Hepatocyte (in vitro differentiated cells): ENCODE data around the gene KCNK6. TPM values are rescaled to one million over a fixed set of nuclear protein-coding genes. Genes with fewer than 3 reads are reported as not detected.

Experiments
- DNase-seq: peaks from one replicate; pipeline ENCODE4 v3.0.0-alpha.2; 2016; ENCODE audit warnings: low spot score
- H2AFZ ChIP-seq: fragments of 200-600 bp; sonication (generic); 2 replicates; pipeline ENCODE4 v1.6.0; 2016; ENCODE audit warnings: antibody characterized with exemption, mild to moderate bottlenecking
- H3K27ac ChIP-seq: fragments of 200-600 bp; sonication (generic); 2 replicates; pipeline ENCODE4 v1.5.1; 2016; ENCODE audit warnings: mild to moderate bottlenecking
- H3K27me3 ChIP-seq: fragments of 200-600 bp; sonication (generic); 2 replicates; pipeline ENCODE4 v1.6.1; 2016
- H3K36me3 ChIP-seq: fragments of 200-600 bp; sonication (generic); replicated peaks from 2 replicates; pipeline ENCODE4 v1.5.1; 2016; ENCODE audit warnings: low read depth; ENCODE audit not compliant: insufficient read depth
- H3K4me1 ChIP-seq: fragments of 200-600 bp; sonication (generic); 2 replicates; pipeline ENCODE4 v1.5.1; 2016; ENCODE audit warnings: mild to moderate bottlenecking, moderate library complexity; ENCODE audit not compliant: insufficient read depth
- H3K4me2 ChIP-seq: fragments of 200-600 bp; sonication (generic); 2 replicates; pipeline ENCODE4 v1.6.0; 2016
- H3K4me3 ChIP-seq: fragments of 200-600 bp; sonication (generic); 2 replicates; pipeline ENCODE4 v1.5.1; 2016; ENCODE audit warnings: mild to moderate bottlenecking
- H3K79me2 ChIP-seq: fragments of 200-600 bp; sonication (generic); 2 replicates; pipeline ENCODE4 v1.6.0; 2017; ENCODE audit warnings: mild to moderate bottlenecking
- H3K9me2 ChIP-seq: fragments of 200-600 bp; sonication (generic); replicated peaks from 2 replicates; pipeline ENCODE4 v1.6.0; 2017; ENCODE audit warnings: mild to moderate bottlenecking; ENCODE audit not compliant: insufficient read depth
- H3K9me3 ChIP-seq: fragments of 200-600 bp; sonication (generic); 2 replicates; pipeline ENCODE4 v1.5.1; 2016; ENCODE audit warnings: low read depth, mild to moderate bottlenecking
- H4K20me1 ChIP-seq: fragments of 200-600 bp; sonication (generic); 2 replicates; pipeline ENCODE4 v1.6.0; 2016; ENCODE audit warnings: mild to moderate bottlenecking; ENCODE audit not compliant: insufficient read depth, poor library complexity, severe bottlenecking
- CTCF ChIP-seq: fragments of 200-600 bp; sonication (generic); IDR thresholded peaks from 2 replicates; pipeline ENCODE4 v1.5.1; 2016; ENCODE audit warnings: antibody characterized with exemption, mild to moderate bottlenecking; ENCODE audit not compliant: poor library complexity
- EZH2 ChIP-seq: fragments of 200-600 bp; sonication (generic); IDR thresholded peaks from 2 replicates; pipeline ENCODE4 v1.6.1; 2016; ENCODE audit warnings: antibody characterized with exemption, mild to moderate bottlenecking, borderline replicate concordance
- EZH2phosphoT487 ChIP-seq: fragments of 200-600 bp; sonication (generic); IDR thresholded peaks from one replicate; pipeline ENCODE4 v1.6.1; 2018; ENCODE audit warnings: antibody characterized with exemption, mild to moderate bottlenecking, low read depth, moderate library complexity; ENCODE audit not compliant: unreplicated experiment, severe bottlenecking
- WGBS: methylation state at CpG from one replicate; pipeline ENCODE4 v1.1.6; 2016; ENCODE audit warnings: low lambda C conversion rate; ENCODE audit errors: missing lambda C conversion rate; 5-methylcytosine and 5-hydroxymethylcytosine counted together
- polyA plus RNA-seq: library from polyadenylated mRNA; unstranded; fragments of >200 nt; fragmentation: Nextera tagmentation; extraction: Ambion mirVana; gene quantifications from 2 replicates; pipeline ENCODE4 v1.2.1, GENCODE V29; 2016
- total RNA-seq: library from RNA; depleted of rRNA; stranded (reverse); fragments of >200 nt; gene quantifications from 2 replicates; pipeline ENCODE4 v1.2.3, GENCODE V29; 2014

KCNK6 gene
- total and polyA plus RNA-seq, 2 experiments from 2014 or later, result 9.0 to 16.0 TPM

- H3K4me2 ChIP-seq, result no peak overlapping the region
- H3K4me3 ChIP-seq, result no peak overlapping the region
- peak overlapping the region; percentile 63 for H3K27ac ChIP-seq
- H3K36me3 ChIP-seq, result no peaks in the 10 kb centered on the region
- H3K4me1 ChIP-seq, result no peaks in the 10 kb centered on the region
- no peaks in the 10 kb centered on the region for H3K9me3 ChIP-seq
- TF ChIP-seq EZH2, result no peak
- TF ChIP-seq EZH2phosphoT487, result no peak
- peaks cover 28% of the 10 kb centered on the region for H3K27me3 ChIP-seq
- peak; percentile 49 for DNase-seq
- 75% methylated on average over 16 of the region's 16 CpGs for WGBS
- no peak overlapping the region for H2AFZ ChIP-seq
- no peaks in the 10 kb centered on the region for H3K79me2 ChIP-seq
- no peaks in the 10 kb centered on the region for H4K20me1 ChIP-seq
- H3K9me2 ChIP-seq, result no peaks in the 10 kb centered on the region
Measured at GRCh38 chr19:38355728-38356725, 36.4 kb downstream of the KCNK6 start.

- no peak overlapping the region for H2AFZ ChIP-seq
- peaks cover 31% of the 10 kb centered on the region for H3K27me3 ChIP-seq
- 71% methylated on average over 5 of the region's 5 CpGs for WGBS
- H3K36me3 ChIP-seq, result no peaks in the 10 kb centered on the region
- no peaks in the 10 kb centered on the region for H3K9me3 ChIP-seq
- H3K4me3 ChIP-seq, result no peak overlapping the region
- H3K4me1 ChIP-seq, result peaks cover 7% of the 10 kb centered on the region
- no peak for TF ChIP-seq EZH2phosphoT487
- TF ChIP-seq CTCF, result no peak
- no peak for TF ChIP-seq EZH2
- H3K27ac ChIP-seq, result no peak overlapping the region
- H3K4me2 ChIP-seq, result no peak overlapping the region
- no peak for DNase-seq
- H3K79me2 ChIP-seq, result no peaks in the 10 kb centered on the region
- H4K20me1 ChIP-seq, result no peaks in the 10 kb centered on the region
- H3K9me2 ChIP-seq, result no peaks in the 10 kb centered on the region
Measured at GRCh38 chr19:38358071-38358470, 38.4 kb downstream of the KCNK6 start.

DNA sequence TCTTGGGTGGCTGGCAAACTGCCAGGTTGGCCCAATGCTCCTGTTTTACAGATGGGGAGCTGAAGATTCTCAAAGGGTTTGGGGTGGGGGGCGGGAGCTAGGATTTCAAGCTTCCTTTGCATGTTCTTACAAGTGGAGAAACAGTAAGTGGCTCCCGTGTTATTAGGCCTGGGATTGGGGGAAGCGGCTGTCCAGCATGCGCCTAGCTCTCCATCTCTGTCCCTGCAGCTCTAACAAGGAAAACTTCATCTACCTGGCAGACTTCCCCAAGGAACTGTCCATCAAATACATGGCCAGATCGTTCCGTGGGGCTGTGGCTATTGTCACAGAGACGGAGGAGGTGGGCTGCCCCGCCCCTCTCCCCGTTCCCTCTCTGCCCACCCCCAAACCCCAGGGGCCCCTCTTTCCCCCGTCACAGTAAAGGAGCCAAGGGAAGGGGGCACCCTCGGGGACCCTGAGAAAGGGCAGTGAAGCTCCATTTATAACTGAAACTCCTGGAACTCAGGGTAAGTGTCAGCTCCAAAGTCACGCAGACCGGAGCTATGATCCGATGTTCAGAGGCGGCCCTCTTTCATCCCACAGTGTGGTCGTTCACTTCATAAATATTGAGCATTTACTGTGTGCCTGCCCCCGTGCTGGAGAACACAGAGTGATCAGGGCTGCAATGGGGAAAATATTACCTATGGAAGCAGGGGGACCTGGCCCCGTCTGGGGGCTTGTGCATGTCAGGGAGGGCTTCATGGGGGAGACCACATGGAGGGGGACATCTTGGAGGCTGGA is 39.8 kb downstream of the KCNK6 start:
- no peaks in the 10 kb centered on the region for H4K20me1 ChIP-seq
- H3K79me2 ChIP-seq, result no peaks in the 10 kb centered on the region
- peaks cover 8% of the 10 kb centered on the region for H3K4me1 ChIP-seq
- TF ChIP-seq EZH2 (no peak), EZH2phosphoT487 (no peak), CTCF (no peak)
- H2AFZ ChIP-seq, result no peak overlapping the region
- no peak for DNase-seq
- no peaks in the 10 kb centered on the region for H3K36me3 ChIP-seq
- H3K9me3 ChIP-seq, result no peaks in the 10 kb centered on the region
- H3K4me2 ChIP-seq, result no peak overlapping the region
- WGBS, result 75% methylated on average over 15 of the region's 18 CpGs
- no peak overlapping the region for H3K4me3 ChIP-seq
- H3K27me3 ChIP-seq, result peaks cover 31% of the 10 kb centered on the region
- H3K27ac ChIP-seq, result no peak overlapping the region
- no peaks in the 10 kb centered on the region for H3K9me2 ChIP-seq
